ENCODE data around the gene TSEN34. TPM values are rescaled to one million over a fixed set of nuclear protein-coding genes. Genes with fewer than 3 reads are reported as not detected.

The TSEN34 gene
- total and polyA plus RNA-seq, 2 experiments from 2014 or later: 66.9 to 100.0 TPM

- Histone ChIP-seq H3K27ac (no peak overlapping the region), H3K27me3 (no peaks in the 10 kb centered on the region), H4K20me1 (ENCODE audit: insufficient read depth, poor library complexity, severe bottlenecking) (peaks cover 11% of the 10 kb centered on the region), H3K36me3 (replicated peaks; ENCODE audit: insufficient read depth, low read depth) (peaks cover 7% of the 10 kb centered on the region), H3K4me1 (ENCODE audit: insufficient read depth) (no peaks in the 10 kb centered on the region), H3K9me2 (replicated peaks; ENCODE audit: insufficient read depth) (no peaks in the 10 kb centered on the region), H3K9me3 (ENCODE audit: low read depth) (no peaks in the 10 kb centered on the region), H2AFZ (no peak overlapping the region), H3K4me2 (no peak overlapping the region), H3K4me3 (no peak overlapping the region), H3K79me2 (peaks cover 2% of the 10 kb centered on the region)
- no peak for TF ChIP-seq CTCF (IDR thresholded peaks at IDR 0.05; ENCODE audit: poor library complexity)
- no peak for TF ChIP-seq EZH2phosphoT487 (IDR thresholded peaks at IDR 0.05; ENCODE audit: low read depth, severe bottlenecking, unreplicated experiment)
- TF ChIP-seq EZH2 (IDR thresholded peaks at IDR 0.05; ENCODE audit: borderline replicate concordance): no peak
- WGBS (ENCODE audit: low lambda C conversion rate, missing lambda C conversion rate): 68% methylated on average over 3 of the region's 3 CpGs
- no peak for DNase-seq (ENCODE audit: low spot score)
Measured at GRCh38 chr19:54147676-54148075, 43.4 kb upstream of the TSEN34 start.

GRCh38 chr19:54148158-54148557, 43.0 kb upstream of the TSEN34 start:
- Histone ChIP-seq H3K27me3 (no peaks in the 10 kb centered on the region), H4K20me1 (ENCODE audit: insufficient read depth, poor library complexity, severe bottlenecking) (peaks cover 6% of the 10 kb centered on the region), H3K9me3 (ENCODE audit: low read depth) (no peaks in the 10 kb centered on the region), H3K9me2 (replicated peaks; ENCODE audit: insufficient read depth) (no peaks in the 10 kb centered on the region), H3K4me3 (no peak overlapping the region), H3K4me1 (ENCODE audit: insufficient read depth) (no peaks in the 10 kb centered on the region), H3K36me3 (replicated peaks; ENCODE audit: insufficient read depth, low read depth) (peaks cover 7% of the 10 kb centered on the region), H3K27ac (no peak overlapping the region), H3K79me2 (no peaks in the 10 kb centered on the region), H2AFZ (no peak overlapping the region), H3K4me2 (no peak overlapping the region)
- TF ChIP-seq CTCF (IDR thresholded peaks at IDR 0.05; ENCODE audit: poor library complexity) (no peak), EZH2phosphoT487 (IDR thresholded peaks at IDR 0.05; ENCODE audit: low read depth, severe bottlenecking, unreplicated experiment) (no peak), EZH2 (IDR thresholded peaks at IDR 0.05; ENCODE audit: borderline replicate concordance) (no peak)
- DNase-seq (ENCODE audit: low spot score): no peak
- 97% methylated on average over 7 of the region's 19 CpGs for WGBS (ENCODE audit: low lambda C conversion rate, missing lambda C conversion rate)

GRCh38 chr19:54149021-54149812, 41.9 kb upstream of the TSEN34 start:
- H2AFZ ChIP-seq: no peak overlapping the region
- no peaks in the 10 kb centered on the region for H3K36me3 ChIP-seq (replicated peaks; ENCODE audit: insufficient read depth, low read depth)
- H3K9me3 ChIP-seq (ENCODE audit: low read depth): no peaks in the 10 kb centered on the region
- no peak overlapping the region for H3K27ac ChIP-seq
- no peaks in the 10 kb centered on the region for H3K9me2 ChIP-seq (replicated peaks; ENCODE audit: insufficient read depth)
- H3K4me2 ChIP-seq: no peak overlapping the region
- H3K4me1 ChIP-seq (ENCODE audit: insufficient read depth): no peaks in the 10 kb centered on the region
- no peak for DNase-seq (ENCODE audit: low spot score)
- H4K20me1 ChIP-seq (ENCODE audit: insufficient read depth, poor library complexity, severe bottlenecking): no peaks in the 10 kb centered on the region
- no peaks in the 10 kb centered on the region for H3K79me2 ChIP-seq
- H3K4me3 ChIP-seq: no peak overlapping the region
- H3K27me3 ChIP-seq: no peaks in the 10 kb centered on the region
- TF ChIP-seq EZH2phosphoT487 (IDR thresholded peaks at IDR 0.05; ENCODE audit: low read depth, severe bottlenecking, unreplicated experiment): no peak
- TF ChIP-seq CTCF (IDR thresholded peaks at IDR 0.05; ENCODE audit: poor library complexity): no peak
- no peak for TF ChIP-seq EZH2 (IDR thresholded peaks at IDR 0.05; ENCODE audit: borderline replicate concordance)
- WGBS (ENCODE audit: low lambda C conversion rate, missing lambda C conversion rate): 93% methylated on average over 11 of the region's 12 CpGs

All from hepatocyte (in vitro differentiated cells).